CD14-positive monocyte (primary cell): ENCODE results near the gene EXOSC5. TPM values are rescaled to one million over a fixed set of nuclear protein-coding genes. Genes with fewer than 3 reads are reported as not detected.

Source experiments
- DNase-seq, 3 donors: peaks; one replicate each; pipeline ENCODE4 v3.0.0-alpha.2; 2011 to 2022
- H2AFZ ChIP-seq: 2 replicates; pipeline ENCODE4 v1.6.0; 2012; ENCODE audit warnings: mild to moderate bottlenecking, low read depth, low read length, inconsistent platforms; ENCODE audit not compliant: insufficient read depth, poor library complexity, severe bottlenecking
- H3K27ac ChIP-seq, 2 donors: 1 replicate in 1 of 2; 2 replicates in 1 of 2; pipeline ENCODE4 v1.5.1; 2012 to 2013; ENCODE audit warnings: low read length in 2 of 2, control low read depth in 1 of 2, inconsistent platforms in 1 of 2, low read depth in 1 of 2, mild to moderate bottlenecking in 1 of 2
- H3K27me3 ChIP-seq, 2 donors: one replicate each; pipeline versions ENCODE4 v1.6.0 to v1.6.1; 2011 to 2013; ENCODE audit warnings: low read length in 2 of 2; ENCODE audit not compliant: control insufficient read depth in 2 of 2, insufficient read depth in 2 of 2
- H3K36me3 ChIP-seq, 2 donors: replicated peaks in 1 of 2; 1 replicate in 1 of 2; 2 replicates in 1 of 2; pipeline versions ENCODE4 v1.5.1 to v1.6.1; 2012 to 2013; ENCODE audit warnings: low read length in 2 of 2, control low read depth in 1 of 2, inconsistent platforms in 1 of 2, mild to moderate bottlenecking in 1 of 2; ENCODE audit not compliant: insufficient read depth in 2 of 2, control insufficient read depth in 1 of 2
- H3K4me1 ChIP-seq, 2 donors: 1 replicate in 1 of 2; 2 replicates in 1 of 2; pipeline versions ENCODE4 v1.5.1 to v1.6.1; 2012 to 2013; ENCODE audit warnings: low read length in 2 of 2, control low read depth in 1 of 2, inconsistent platforms in 1 of 2, mild to moderate bottlenecking in 1 of 2, moderate library complexity in 1 of 2; ENCODE audit not compliant: insufficient read depth in 2 of 2, control insufficient read depth in 1 of 2
- H3K4me2 ChIP-seq: replicated peaks from 2 replicates; pipeline ENCODE3; 2012; ENCODE audit warnings: low read length, moderate library complexity, mild to moderate bottlenecking; ENCODE audit not compliant: poor library complexity, severe bottlenecking; ENCODE audit errors: extremely low read depth
- H3K4me3 ChIP-seq, 3 experiments: fragments of 200-600 bp in 1 of 3; sonication (generic) in 1 of 3; replicated peaks in 1 of 3; 1 replicate in 2 of 3; 2 replicates in 1 of 3; pipeline ENCODE4 v1.5.1; 2011 to 2013; ENCODE audit warnings: low read length in 3 of 3, mild to moderate bottlenecking in 3 of 3, control low read depth in 2 of 3, low read depth in 2 of 3, inconsistent platforms in 1 of 3, moderate library complexity in 1 of 3
- H3K79me2 ChIP-seq: 2 replicates; pipeline ENCODE4 v1.6.0; 2012; ENCODE audit warnings: mild to moderate bottlenecking, control low read depth, inconsistent platforms, low read length, moderate library complexity; ENCODE audit not compliant: insufficient read depth
- H3K9ac ChIP-seq: 2 replicates; pipeline ENCODE4 v1.6.0; 2017; ENCODE audit warnings: low read length, mild to moderate bottlenecking; ENCODE audit not compliant: insufficient read depth, poor library complexity, severe bottlenecking
- H3K9me3 ChIP-seq, 2 donors: replicated peaks in 1 of 2; 1 replicate in 1 of 2; 2 replicates in 1 of 2; pipeline versions ENCODE4 v1.5.1 to v1.6.1; 2012 to 2013; ENCODE audit warnings: low read length in 2 of 2, control low read depth in 1 of 2; ENCODE audit not compliant: control insufficient read depth in 1 of 2, insufficient read depth in 1 of 2
- H4K20me1 ChIP-seq: 2 replicates; pipeline ENCODE4 v1.6.0; 2012; ENCODE audit warnings: mild to moderate bottlenecking, low read length, control low read depth, moderate library complexity; ENCODE audit not compliant: insufficient read depth
- H3K27ac Mint-ChIP-seq, 7 donors: one replicate each; pipeline ENCODE4 v1.8.0; 2020; ENCODE audit warnings: mild to moderate bottlenecking in 7 of 7, mixed read lengths in 7 of 7, moderate library complexity in 6 of 7, inconsistent platforms in 2 of 7
- H3K27me3 Mint-ChIP-seq, 3 donors: one replicate each; pipeline ENCODE4 v1.8.0; 2021 to 2022; ENCODE audit warnings: low read depth in 3 of 3, mild to moderate bottlenecking in 3 of 3, mixed read lengths in 3 of 3, moderate library complexity in 3 of 3, inconsistent platforms in 1 of 3
- H3K36me3 Mint-ChIP-seq, 2 donors: one replicate each; pipeline ENCODE4 v1.8.0; 2020; ENCODE audit warnings: mixed read lengths in 2 of 2, inconsistent platforms in 1 of 2, mild to moderate bottlenecking in 1 of 2
- H3K4me1 Mint-ChIP-seq: one replicate; pipeline ENCODE4 v1.8.0; 2020; ENCODE audit warnings: mild to moderate bottlenecking, mixed read lengths
- H3K4me3 Mint-ChIP-seq, 2 donors: one replicate each; pipeline ENCODE4 v1.8.0; 2020; ENCODE audit warnings: mild to moderate bottlenecking in 2 of 2, mixed read lengths in 2 of 2, moderate library complexity in 1 of 2
- H3K9me3 Mint-ChIP-seq, 7 donors: one replicate each; pipeline ENCODE4 v1.8.0; 2020 to 2022; ENCODE audit warnings: mixed read lengths in 7 of 7, mild to moderate bottlenecking in 6 of 7, moderate library complexity in 6 of 7, inconsistent platforms in 2 of 7
- WGBS: methylation state at CpG from one replicate; pipeline ENCODE4 v1.1.5; 2013; ENCODE audit warnings: missing lambda C conversion rate; ENCODE audit not compliant: insufficient coverage; 5-methylcytosine and 5-hydroxymethylcytosine counted together
- intact Hi-C, 2 donors: fragments of 100-400 bp; cut with micrococcal nuclease; formaldehyde crosslinking; loops; one replicate each; pipeline versions ENCODE4 v1.15.0 to v1.15.1; 2023
- polyA plus RNA-seq, 3 donors: library from polyadenylated mRNA; depleted of rRNA in 1 of 3; unstranded in 2 of 3; stranded (reverse) in 1 of 3; fragments of 300-500 nt in 2 of 3; fragments of >200 nt in 1 of 3; fragmentation: Illumina TruSeq in 2 of 3; gene quantifications; 1 replicate in 2 of 3; 2 replicates in 1 of 3; pipeline ENCODE4 v1.2.3, GENCODE V29; 2012 to 2021
- TF ChIP-seq, protein P1 (sequence below): fragments of 200-600 bp; IDR thresholded peaks from one replicate; pipeline ENCODE4 v1.8.0; 2022; ENCODE audit warnings: antibody characterized with exemption, mild to moderate bottlenecking

EXOSC5 gene
- polyA plus RNA-seq, 3 donors, result 24.0 to 58.7 (median 40.5) TPM

DNA sequence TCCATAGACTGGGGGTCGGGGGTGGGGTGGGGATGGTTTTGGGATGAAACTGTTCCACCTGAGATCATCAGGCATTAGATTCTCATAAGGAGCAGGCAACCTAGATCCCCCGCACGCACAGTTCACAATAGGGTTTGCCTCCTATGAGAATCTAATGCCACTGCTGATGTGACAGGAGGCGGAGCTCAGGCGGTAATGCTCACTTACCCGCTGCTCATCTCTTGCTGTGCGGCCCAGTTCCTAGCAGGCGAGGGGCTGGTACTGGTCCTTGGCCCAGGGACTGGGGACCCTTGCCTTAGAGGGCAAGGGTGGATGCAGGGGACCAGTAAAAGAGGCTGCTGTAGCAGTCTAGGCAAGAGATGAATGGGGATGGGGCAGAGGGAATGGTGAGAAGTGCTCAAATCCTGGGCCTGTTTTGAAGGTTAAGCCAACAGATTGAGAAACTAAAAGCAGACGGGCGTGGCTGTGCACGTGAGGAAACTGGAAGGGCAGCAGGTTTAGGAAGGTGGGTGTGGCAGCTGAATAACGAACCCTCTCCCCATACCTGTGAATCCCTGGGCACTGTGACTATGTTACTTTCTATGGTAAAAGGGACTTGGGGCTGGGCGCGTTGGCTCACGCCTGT, 44.3 kb upstream of the EXOSC5 start:
- intact Hi-C loops, result loop anchor here in 1 of 2 donors (10.0 kb wide), 1 partner anchor 93 kb away; no protein-coding TSS in a partner anchor
- DNase-seq, result no peak
- no peaks in the 10 kb centered on the region for H3K9me3 Mint-ChIP-seq
- no peak overlapping the region for H3K4me3 Mint-ChIP-seq
- H3K36me3 ChIP-seq, result peaks cover 0 to 16% of the 10 kb centered on the region in 2 donors
- peaks cover 34% of the 10 kb centered on the region for H3K4me1 Mint-ChIP-seq
- H3K27ac Mint-ChIP-seq, result peak overlapping the region in 2 of 7 donors; percentile 16 to 71
- H3K4me1 ChIP-seq, result peaks cover 23 to 24% of the 10 kb centered on the region in 2 donors
- H3K9ac ChIP-seq, result no peak overlapping the region
- peaks cover 1 to 5% (median 3%) of the 10 kb centered on the region in 3 donors for H3K27me3 Mint-ChIP-seq
- 92% methylated on average over 7 of the region's 15 CpGs for WGBS
- TF ChIP-seq, protein P1, sequence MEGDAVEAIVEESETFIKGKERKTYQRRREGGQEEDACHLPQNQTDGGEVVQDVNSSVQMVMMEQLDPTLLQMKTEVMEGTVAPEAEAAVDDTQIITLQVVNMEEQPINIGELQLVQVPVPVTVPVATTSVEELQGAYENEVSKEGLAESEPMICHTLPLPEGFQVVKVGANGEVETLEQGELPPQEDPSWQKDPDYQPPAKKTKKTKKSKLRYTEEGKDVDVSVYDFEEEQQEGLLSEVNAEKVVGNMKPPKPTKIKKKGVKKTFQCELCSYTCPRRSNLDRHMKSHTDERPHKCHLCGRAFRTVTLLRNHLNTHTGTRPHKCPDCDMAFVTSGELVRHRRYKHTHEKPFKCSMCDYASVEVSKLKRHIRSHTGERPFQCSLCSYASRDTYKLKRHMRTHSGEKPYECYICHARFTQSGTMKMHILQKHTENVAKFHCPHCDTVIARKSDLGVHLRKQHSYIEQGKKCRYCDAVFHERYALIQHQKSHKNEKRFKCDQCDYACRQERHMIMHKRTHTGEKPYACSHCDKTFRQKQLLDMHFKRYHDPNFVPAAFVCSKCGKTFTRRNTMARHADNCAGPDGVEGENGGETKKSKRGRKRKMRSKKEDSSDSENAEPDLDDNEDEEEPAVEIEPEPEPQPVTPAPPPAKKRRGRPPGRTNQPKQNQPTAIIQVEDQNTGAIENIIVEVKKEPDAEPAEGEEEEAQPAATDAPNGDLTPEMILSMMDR, result no peak
- H3K4me3 ChIP-seq, result no peak overlapping the region
- H3K27me3 ChIP-seq, result no peaks in the 10 kb centered on the region
- H4K20me1 ChIP-seq, result no peaks in the 10 kb centered on the region
- peaks cover 27% of the 10 kb centered on the region for H3K79me2 ChIP-seq
- no peaks in the 10 kb centered on the region for H3K9me3 ChIP-seq
- no peak overlapping the region for H3K4me2 ChIP-seq
- peaks cover 14 to 18% of the 10 kb centered on the region in 2 donors for H3K36me3 Mint-ChIP-seq
- H2AFZ ChIP-seq, result no peak overlapping the region
- no peak overlapping the region for H3K27ac ChIP-seq

DNA sequence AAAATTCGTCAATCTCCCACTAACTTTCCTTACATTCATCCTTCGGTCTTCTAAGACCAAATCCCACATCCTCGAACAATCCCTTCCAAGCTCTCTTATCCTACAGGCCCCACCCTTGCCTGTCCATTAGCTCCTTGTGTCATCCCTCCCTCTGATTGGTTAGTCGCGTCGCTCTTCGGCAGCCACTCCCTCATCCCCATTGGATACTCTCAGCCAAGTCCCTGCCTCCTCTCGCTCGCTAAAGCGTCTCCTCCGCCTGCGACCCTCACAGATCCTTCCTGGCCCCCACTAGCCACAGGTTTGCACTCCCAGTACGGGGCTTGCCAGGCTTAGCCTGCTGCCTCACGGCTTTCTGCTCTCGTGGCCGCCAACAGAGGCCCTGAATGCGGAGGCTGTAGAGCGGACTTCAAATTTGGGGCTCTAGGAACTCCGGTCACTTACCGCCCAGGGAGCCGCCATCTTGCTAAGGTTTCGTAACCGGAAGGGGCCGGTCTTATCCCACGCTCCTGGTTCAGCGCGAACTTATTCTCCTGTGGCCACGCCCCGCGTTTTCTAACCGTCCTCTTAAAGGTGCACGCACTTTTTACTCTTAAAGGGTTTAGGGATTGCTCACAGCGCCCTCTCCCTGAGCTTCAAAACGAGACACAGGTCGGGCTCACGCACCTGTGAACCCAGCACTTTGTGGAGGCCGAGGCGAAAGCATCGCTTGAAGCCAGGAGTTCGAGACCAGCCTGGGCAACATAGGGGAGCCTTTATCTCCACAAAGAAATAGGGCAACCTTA, 42.5 kb upstream of the EXOSC5 start, which contains the start of gene DMAC2:
TSS of gene DMAC2 (minus strand) at position 472 of the 782 bp plus-strand sequence. CDS start at position 459, 13 bp downstream.
- Mint-ChIP-seq H3K9me3 (no peaks in the 10 kb centered on the region), H3K27me3 (peaks cover 1 to 5% (median 3%) of the 10 kb centered on the region in 3 donors), H3K4me1 (peaks cover 39% of the 10 kb centered on the region), H3K27ac (peak within 1 kb of the TSS in 2 of 7 donors; percentile 31 to 52), H3K4me3 (peak within 1 kb of the TSS in 1 of 2 donors; percentile 66), H3K36me3 (peaks cover 20 to 24% of the 10 kb centered on the region in 2 donors)
- Histone ChIP-seq H3K9me3 (no peaks in the 10 kb centered on the region), H4K20me1 (no peaks in the 10 kb centered on the region), H3K4me3 (peak within 1 kb of the TSS; percentile 62 to 92 (median 91)), H3K4me1 (peaks cover 27% of the 10 kb centered on the region in 2 donors), H3K36me3 (peaks cover 0 to 20% of the 10 kb centered on the region in 2 donors), H3K27ac (peak within 1 kb of the TSS; percentile 92 to 94), H3K27me3 (no peaks in the 10 kb centered on the region), H3K4me2 (peak within 1 kb of the TSS; percentile 92), H2AFZ (peak within 1 kb of the TSS; percentile 88), H3K9ac (peak within 1 kb of the TSS; percentile 69), H3K79me2 (peaks cover 32% of the 10 kb centered on the region)
- intact Hi-C loops, result loop anchor here (1.0 to 10.0 kb wide), 4 partner anchors 42 to 175 kb away; partner anchors contain the start of genes BCKDHA (in 1 of the 2), EXOSC5 (in 1 of the 2), HNRNPUL1 (in 1 of the 2) and TGFB1 (in 1 of the 2)
- DNase-seq, result peak; percentile 91 to 96 (median 93)
- WGBS, result under 1% methylated on average over 33 of the region's 40 CpGs
- TF ChIP-seq, protein P1, result peak; percentile 36
